ENCODE results near the gene MEI1.

DNA sequence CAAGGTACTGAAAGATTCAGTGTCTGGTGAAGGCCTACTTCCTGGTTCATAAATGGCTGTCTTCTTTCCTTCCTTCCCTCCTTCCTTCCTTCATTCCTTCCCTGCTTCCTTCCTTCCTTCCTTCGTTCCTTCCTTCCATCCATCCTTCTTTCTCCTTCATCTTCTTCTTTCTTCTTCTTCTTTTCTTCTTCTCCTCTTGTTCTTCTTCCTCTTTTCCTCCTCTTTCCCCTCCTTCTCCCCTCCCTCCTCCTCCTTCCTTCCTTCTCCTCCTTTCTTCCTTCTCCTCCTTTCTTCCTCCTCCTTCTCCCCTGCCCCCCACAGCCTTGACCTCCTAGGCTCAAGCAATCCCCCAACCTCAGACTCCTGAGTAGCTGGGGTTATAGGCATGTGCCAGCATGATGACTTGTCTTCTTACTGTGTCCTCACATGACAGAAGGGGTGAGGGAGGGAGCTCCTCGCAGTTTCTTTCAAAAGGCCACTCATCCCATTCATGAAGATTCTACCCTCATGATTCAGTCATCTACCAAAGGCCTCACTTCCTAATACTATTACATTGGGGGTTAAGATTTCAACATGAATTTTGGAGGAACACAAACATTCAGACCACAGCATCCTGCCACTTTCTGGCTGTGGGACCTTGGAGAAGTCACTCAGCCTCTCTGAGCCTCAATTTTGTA is 78.6 kb downstream of the MEI1 start:
- TF ChIP-seq SUZ12 (IDR thresholded peaks at IDR 0.05; ENCODE audit: extremely low read depth, insufficient read depth, insufficient read length) (no peak), ZNF274 (IDR thresholded peaks at IDR 0.05; ENCODE audit: low read depth, low read length) (no peak)
